Fibroblast of the conjunctiva (primary cell): ENCODE results near the gene ARHGAP42.
"Not testable (repeated sequence)": the region's sequence is repeated elsewhere in the genome, so short reads cannot be mapped to it uniquely, and the experiment has no call there.

Source experiments
- DNase-seq: peaks from one replicate; pipeline ENCODE4 v3.0.0-alpha.2; 2010; ENCODE audit warnings: low read depth

The ARHGAP42 gene

DNA sequence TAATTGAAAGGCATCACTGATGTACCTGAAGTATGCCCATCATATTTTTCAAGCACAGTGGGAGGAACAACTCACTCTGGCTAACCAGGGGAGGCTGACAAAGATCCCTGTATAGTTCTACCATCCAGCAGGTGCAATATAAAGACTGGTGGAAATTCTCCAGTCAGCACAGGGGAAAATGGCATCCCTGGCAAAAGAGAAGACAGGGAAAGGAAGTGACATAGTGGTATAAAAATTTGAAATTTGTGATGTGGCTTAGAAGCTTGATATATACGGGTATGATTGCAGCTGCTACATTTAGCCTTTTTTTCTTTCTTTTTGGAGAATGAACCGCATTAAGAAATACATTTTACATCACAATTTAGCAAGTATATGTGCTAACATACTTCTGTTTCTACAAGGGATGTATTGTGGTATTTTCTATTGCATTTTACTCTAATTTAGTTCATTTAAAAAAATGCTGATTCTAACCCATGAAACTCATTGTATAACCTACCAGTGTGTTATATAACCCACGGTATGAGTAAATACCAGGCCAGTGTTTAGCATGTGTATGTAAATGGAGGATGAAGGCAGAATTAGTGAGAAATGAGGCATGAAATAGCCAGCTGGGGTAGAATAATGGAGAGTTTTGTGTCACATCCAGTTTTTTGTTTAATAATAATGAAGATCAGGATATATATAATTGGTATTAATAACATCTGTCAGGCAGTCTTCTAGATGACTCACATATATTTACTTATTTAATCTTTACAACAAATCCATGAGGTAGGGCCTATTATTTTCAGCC is 186.1 kb downstream of the ARHGAP42 start:
- no peak for DNase-seq

DNA sequence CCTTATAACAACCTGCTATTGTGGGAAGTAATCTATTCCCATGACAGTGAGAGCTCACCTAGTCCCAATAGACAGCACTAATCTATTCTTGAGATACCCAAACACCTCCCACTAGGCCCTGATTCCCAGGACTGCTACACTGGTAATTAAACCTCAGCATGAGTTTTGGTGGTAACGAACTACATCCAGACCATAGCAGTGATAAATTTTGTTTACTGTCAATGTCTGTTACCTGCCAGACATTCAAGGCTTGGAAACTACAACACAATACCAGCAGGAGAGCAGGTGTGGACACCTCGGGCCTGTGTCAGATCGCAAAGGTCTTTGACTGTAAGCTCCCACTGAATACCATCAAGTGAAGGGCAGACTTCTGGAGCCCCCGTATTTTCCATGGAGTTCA is 187.1 kb downstream of the ARHGAP42 start:
- DNase-seq, result no peak

DNA sequence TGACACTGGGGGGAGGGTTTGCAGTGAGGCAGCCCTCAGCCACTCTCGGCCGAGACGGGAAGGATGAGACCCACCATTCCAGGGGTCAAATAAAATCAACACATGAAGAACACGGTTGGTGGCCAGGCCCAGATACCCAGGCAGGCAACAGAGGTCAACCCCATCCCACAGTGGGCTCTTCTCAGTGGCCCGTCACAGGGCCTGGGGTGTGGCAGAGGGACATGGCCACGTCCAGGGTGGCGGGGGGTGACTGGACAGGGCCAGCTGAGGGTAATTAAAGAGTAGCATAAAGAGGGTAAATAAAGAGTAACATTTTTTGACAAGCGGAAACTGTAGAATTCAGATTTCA is 188.4 kb downstream of the ARHGAP42 start:
- DNase-seq, result no peak

DNA sequence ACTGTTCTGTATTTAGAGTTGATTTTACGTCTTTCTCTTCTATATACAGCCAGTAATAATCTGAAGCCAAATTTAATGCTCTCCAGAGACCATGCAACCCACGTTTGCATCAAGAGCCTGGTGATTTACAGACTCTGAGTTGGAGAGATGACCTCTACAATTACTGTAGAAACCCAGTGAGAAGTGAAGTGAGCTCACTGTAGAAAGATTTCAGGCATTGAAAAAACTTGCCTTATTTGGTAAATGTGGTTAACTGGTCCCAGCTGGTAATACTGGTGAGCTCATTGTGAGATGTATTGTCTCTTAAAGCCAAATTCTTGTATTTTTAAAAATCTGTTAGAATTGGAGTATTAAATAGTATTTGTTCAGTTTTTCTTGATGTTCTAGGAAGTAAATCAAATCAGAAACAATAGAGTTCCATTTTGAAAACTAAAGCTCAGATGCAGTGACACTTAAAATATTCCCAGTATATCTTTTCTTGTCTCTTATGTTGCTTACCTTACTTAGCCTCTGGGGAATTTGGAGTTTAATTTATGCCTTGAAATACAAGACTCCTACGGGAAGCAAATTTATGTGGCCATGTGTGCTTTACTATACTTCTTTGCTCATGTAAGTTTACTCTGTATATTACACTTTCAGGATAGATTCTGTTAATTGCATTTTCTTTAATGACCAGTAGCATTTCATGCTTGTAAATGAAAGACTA is 189.9 kb downstream of the ARHGAP42 start:
- DNase-seq, result peak; percentile 93

DNA sequence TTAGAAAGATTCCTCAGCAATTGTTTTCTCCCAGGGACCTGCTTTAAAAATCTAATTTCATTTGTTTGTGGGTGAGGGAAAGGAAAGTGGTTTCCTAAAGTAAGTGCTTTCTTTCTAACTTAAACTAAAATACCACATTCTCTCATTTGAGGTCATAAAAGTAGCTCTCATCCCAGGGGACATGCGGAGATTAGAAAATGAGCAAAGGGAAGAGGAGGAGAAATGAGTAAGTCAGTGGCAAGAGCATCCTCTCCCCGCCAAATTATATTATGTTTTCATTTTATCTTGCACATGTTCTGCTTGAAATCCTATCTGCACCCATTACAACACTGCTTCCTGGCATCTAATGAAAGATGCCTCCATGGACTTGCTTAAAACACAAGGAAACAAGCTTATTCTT is 191.4 kb downstream of the ARHGAP42 start:
- DNase-seq, result peak; percentile 75

DNA sequence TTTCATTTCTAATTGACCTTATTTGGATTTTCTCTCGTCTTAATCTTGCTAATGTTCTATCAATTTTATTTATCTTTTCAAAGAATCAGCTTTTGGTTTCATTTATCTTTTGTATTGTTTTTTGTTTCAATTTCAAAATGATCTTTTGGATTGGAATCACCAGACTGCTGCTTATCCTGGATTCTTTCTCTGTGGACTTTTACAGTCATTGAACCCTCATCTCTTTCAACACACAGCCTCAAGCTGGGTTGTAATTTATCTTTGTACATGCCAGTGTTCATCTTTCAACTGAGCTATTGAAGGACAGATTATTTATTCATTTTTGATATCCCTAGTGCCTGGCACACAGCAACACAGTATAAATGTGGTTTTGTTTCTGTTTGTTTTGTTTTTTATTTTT is 195.9 kb downstream of the ARHGAP42 start:
- no peak for DNase-seq

DNA sequence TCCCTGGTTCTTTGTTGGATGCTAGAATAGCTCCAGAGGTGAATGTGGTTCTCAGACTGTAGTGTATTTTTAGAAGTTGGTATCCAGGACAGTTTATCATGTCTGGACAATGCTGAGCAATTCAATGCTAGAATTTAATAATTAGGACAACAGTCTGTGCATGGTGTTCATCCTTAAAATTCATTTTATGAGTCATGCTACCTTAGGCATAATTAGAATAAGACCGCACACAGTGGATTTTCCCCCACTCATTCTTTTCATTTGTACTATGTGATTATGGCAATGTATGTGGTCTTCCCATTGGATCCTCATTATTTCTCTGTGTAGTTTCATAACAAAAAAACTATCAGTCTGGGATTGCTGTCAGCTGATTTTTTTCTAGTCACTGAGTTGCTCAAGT is 196.7 kb downstream of the ARHGAP42 start:
- DNase-seq, result no peak

DNA sequence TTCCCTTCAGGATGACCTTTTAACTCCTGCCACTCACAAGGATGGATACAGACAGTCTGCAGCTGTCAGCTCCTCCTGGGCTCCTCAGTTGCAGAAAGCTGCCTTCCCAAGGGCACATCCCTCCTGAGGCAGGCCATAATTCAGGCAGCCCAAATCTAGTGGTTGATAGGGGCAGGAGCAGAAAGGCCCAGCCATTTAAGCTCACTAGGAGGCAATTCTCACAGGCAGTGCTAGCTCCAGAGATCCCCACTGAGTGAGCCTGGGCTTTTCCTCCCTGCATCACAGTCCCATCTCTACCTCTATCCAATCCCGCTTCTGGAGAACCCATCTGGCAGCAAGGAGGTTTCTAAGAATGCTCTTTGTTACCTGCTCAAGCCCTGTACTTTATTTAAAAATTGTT is 200.6 kb downstream of the ARHGAP42 start:
- no peak for DNase-seq

DNA sequence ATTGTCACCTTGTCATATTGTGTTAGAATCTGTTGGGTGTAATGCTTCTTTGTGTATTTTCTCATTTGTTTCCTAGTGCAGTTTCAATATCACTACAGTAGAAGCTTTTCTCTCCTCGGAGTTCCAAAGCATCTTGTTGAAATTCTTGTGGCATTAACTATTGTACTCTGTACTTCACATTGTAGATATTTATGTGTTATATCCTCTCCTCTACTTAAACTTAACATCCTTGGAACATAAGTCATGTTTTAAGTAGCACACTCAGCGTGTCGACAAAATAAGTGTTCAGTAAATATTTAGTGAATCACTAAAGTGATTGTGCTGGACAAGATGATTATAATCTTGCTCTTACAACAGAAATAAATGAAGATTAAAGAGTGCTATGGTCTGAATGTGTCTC is 201.7 kb downstream of the ARHGAP42 start:
- DNase-seq, result no peak

DNA sequence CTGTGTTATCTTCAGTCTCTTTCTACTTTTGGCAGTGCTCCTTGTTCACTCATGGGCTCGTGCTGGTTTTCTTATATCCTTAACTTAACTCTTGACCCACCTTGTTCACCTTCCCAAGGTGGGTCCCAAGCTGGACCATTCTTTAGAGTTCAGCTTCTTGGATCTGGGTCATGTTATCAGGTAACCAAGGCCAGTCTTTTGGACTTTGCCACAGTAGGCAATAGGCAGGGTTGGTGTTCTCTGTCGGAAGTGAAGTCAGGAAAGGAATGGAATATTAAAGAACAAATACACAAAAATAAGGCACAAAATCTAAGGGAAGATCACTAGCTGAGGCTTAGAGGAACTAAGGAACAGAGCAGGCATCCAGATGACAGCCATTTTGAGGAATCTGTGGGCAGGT is 202.7 kb downstream of the ARHGAP42 start:
- no peak for DNase-seq

DNA sequence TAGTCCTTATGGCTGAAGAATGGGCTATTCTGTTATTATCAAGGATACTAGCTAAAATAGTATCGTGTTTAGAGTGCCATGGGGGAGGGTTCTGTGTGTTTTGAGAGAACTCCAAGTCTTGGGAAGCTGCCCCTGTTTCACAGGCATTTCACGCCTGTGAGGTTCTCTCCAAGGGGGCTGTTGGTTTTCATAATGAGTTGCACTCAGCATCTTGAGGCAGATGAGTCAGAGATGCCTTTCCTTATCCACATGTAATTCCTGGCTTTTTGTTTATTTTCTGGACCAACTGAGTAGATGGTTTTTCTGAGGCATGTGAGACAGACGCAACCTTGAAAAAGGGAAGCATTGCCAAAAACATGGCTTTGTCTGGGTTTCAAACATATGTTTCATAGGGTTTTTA is 203.7 kb downstream of the ARHGAP42 start:
- DNase-seq, result peak; percentile 86

DNA sequence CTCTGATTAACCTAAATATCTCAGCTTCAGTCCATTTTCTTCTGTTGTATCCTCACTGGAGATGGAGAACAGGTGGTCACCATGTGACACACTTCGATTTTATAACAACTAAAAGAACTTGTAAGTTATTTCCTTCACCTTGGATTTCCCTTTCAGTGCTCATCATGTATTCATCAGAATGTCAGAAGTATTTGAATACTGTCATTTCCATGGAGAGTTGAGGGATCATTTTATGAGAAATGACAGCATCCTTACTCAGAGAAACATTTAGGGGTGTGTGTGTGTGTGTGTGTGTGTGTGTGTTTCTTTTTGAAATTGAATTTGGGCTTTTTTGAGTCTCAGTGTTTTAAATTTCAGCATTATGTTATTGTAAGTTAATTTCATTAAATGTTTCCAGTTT is 205.8 kb downstream of the ARHGAP42 start:
- no peak for DNase-seq

DNA sequence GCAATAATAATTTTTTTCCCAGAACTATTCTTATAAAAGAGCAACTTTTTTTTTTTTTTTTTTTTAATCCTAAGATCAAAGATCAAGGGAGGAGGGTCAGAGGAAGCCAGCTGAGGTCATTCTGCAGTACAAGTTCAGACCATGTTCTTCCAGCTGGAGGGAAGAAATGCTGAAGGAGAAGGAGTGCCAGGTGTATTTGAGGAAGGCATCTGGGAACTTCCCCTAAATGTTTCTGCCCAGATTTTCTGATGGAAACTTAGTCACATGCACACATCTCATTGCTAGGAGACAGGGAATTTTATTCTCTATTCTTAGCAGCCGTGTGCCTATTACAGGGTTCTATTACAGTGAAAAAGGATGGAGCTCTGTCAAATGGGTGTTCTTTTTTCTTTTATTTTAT is 208.4 kb downstream of the ARHGAP42 start:
- no peak for DNase-seq

DNA sequence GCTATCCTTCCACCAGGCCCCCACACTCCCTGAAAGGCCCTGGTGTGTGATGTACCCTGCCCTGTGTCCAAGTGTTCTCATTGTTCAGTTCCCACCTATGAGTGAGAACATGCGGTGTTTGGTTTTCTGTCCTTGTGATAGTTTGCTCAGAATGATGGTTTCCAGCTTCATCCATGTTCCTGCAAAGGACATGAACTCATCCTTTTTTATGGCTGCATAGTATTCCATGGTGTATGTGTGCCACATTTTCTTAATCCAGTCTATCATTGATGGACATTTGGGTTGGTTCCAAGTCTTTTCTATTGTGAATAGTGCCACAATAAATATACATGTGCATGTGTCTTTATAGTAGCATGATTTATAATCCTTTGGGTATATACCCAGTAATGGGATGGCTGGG is 208.9 kb downstream of the ARHGAP42 start:
- not testable (repeated sequence) for DNase-seq

DNA sequence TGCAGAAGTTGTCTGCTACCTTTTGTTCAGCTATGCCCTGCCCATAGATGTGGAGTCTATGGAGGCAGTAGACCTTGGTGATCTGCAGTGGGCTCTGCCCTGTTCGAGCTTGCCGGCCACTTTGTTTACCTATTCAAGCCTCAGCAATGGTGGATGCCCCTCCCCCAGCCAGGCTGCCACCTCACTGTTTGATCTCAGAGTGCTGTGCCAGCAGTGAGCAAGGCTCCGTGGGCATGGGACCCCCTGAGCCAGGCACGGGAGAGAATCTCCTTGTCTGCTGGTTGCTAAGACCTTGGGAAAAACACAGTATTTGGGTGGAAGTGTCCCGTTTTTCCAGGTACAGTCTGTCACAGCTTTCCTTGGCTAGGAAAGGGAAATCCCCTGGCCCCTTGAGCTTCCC is 214.4 kb downstream of the ARHGAP42 start:
- DNase-seq, result not testable (repeated sequence)

DNA sequence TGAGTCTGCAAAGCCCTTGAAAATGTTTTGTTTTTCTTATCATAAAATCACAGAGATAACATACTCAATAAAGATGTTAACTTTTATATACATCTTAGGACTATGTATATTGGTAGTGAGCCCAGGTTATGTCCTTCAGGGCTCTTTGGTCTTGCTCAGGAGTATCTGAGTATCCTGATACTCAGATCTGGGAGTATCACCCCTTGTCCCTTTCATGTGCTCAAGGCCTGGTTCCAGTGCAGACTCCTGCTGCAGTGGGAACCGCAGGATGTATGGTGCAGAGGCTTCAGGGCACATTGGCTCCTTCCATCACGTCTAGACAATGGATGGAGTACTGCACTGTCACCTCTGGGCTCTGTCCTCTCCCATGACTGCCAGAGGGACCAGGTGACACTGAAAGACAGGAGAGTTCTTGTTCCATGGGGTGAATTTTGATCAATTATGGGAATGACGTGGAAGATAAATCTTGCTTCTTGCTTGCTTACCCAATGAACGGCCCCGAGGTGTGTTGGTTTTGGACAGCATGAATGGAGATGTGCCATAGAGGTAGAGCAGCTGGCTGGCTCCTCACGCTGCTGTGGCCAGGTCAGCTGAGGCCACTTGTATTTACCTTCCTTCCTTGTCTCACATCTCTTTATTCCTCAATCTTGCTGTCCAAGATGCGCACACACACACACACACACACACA is 215.5 kb downstream of the ARHGAP42 start:
- no peak for DNase-seq

DNA sequence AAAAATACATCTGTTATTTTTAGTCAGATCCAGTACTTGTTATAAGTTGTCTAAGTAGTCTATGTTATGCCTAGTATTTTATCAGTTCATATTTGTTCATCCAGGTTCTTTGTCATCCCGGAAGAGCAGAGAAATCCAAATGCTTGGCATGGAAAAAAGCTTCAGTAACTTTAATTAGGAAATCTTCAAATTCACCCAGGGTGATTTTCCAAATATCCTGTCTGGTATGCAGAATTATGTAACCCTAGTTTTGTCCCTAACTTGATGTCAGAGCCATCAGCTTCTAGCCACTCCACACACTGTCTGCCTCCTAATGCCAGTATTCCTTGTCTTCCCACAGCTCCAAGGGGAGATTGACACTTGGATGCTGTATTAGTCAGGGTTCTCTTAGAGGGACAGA is 216.2 kb downstream of the ARHGAP42 start:
- DNase-seq, result no peak

DNA sequence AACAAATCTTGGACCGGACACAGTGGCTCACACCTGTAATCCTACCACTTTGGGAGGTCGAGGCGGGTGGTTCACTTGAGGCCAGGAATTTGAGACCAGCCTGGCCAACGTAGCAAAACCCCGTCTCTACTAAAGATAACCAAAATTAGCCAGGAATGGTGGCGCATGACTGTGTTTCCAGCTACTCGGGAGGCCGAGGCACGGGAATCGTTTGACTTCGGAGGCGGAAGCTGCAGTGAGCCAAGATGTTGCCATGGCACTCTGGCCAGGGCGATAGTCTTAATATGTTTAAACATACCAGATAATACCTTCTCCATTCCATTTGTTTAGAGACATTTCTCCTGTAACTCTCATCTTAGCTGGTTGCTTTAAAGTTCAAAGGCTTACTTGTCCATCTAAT is 218.6 kb downstream of the ARHGAP42 start:
- DNase-seq, result no peak

DNA sequence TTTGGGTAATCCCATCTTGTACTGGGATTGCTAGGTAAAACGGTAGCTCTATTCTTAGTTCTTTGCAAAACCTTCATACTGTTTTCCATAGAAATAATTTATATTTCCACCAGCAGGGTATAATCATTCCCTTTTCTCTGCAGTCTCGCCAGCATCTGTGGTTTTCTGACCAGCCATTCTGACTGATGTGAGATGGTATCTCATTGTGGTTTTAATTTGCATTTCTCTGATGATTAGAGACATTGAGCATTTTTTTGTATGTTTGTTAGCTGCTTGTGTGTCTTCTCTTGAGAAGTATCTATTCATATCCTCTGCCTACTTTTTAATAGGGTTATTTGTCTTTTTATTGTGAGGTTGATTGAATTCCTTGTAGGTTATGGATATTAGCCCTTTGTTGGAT is 221.7 kb downstream of the ARHGAP42 start:
- no peak for DNase-seq

DNA sequence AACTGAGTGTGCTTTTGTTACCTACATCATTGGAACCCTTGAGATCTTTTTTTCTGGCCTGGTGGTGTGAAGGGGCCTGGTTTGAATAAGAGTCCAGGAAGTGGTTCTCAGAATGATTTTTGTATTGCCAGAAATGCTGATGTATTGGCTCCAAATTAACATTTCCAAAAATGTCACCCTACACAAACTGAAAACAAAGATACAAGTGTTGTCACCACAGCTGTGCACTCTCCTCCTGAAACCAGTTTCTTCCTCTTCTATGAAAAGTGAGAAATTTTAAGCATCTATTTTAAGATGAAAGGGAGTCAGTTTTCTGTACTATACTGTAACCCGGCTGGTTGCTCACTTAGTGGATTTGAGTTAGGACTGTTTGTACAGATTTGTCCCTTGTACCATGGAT is 223.7 kb downstream of the ARHGAP42 start:
- no peak for DNase-seq

DNA sequence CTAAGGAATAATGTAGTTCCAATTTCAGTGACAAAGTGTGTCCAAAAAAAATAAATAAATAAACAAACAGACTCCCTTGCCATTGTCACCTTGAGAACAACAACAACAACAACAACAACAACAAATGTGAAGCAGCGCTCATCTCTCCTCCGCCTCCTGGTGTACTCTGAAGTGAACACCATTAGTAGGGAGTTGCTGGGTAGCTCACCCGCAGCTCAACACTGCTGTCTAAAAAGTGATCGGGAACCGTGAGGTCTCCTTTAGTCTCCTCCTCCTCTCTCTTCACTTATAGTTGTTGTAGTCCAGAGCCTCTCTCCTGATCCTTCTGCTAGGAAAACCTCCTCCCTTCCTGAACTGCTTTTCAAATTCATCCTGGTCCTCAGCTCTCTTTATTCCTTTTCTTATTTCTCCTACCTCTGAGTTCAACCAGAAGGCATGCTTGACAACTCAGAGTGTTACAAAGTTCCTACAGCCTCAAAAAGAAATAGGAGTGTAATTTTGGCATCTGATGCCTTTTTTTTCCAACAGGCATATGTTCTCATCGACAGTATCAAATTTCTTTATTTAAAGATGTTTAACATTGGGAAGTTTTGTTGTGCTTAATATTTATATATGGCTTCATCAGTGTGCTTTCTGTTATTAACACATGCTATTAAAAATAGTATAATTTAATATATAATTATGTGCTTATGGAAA is 227.5 kb downstream of the ARHGAP42 start:
- no peak for DNase-seq
